Mesothelial cell of epicardium (in vitro differentiated cells): ENCODE data around the gene DENND1A. TPM values are rescaled to one million over a fixed set of nuclear protein-coding genes. Genes with fewer than 3 reads are reported as not detected.

Experiments used
- DNase-seq, 2 experiments: peaks; one replicate each; pipeline ENCODE4 v3.0.0; 2021; ENCODE audit warnings: low spot score in 2 of 2; ENCODE audit not compliant: unreplicated experiment in 2 of 2
- H3K27ac Mint-ChIP-seq: 2 replicates; pipeline ENCODE4 v1.8.0; 2021; ENCODE audit warnings: mixed read lengths
- H3K27me3 Mint-ChIP-seq: 2 replicates; pipeline ENCODE4 v1.8.0; 2021; ENCODE audit warnings: low read depth, mixed read lengths
- H3K36me3 Mint-ChIP-seq: 2 replicates; pipeline ENCODE4 v1.8.0; 2021; ENCODE audit warnings: mixed read lengths
- H3K4me1 Mint-ChIP-seq: 2 replicates; pipeline ENCODE4 v1.8.0; 2021; ENCODE audit warnings: mixed read lengths
- H3K4me3 Mint-ChIP-seq: 2 replicates; pipeline ENCODE4 v1.8.0; 2021; ENCODE audit warnings: mild to moderate bottlenecking, moderate library complexity, mixed read lengths
- H3K9me3 Mint-ChIP-seq: 2 replicates; pipeline ENCODE4 v1.8.0; 2021; ENCODE audit warnings: mixed read lengths
- total RNA-seq: library from RNA; stranded (reverse); gene quantifications from 3 replicates; pipeline ENCODE4 v1.2.1, GENCODE V29; 2021
- TF ChIP-seq, protein P1 (sequence below): fragments of 200-600 bp; sonication (generic); IDR thresholded peaks from one replicate; pipeline ENCODE4 v1.5.0; 2021; ENCODE audit warnings: antibody characterized with exemption; ENCODE audit not compliant: unreplicated experiment

Gene DENND1A
- total RNA-seq, 1 donor from 2014 or later = 23.4 TPM

DNA sequence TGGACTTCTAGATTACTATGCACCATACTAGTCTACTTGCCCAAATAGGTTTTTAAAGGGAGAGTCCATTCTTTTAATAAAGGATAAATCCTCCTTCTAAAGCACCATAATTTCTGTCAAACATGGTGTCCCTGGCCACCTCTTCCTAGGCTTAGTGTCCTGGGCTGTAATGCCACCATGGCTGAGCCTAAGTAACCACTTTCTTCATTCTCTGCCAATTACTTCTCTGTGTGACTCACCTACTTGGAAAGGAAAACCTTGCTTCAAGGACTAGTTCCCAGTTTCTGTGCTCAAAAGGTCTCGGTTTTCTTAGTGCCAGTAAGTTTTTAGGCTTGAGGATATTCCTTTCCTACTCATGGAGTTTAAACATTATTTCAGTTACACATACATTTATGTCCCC, 273.4 kb downstream of the DENND1A start:
- peaks cover 5% of the 10 kb centered on the region for H3K9me3 Mint-ChIP-seq
- H3K27ac Mint-ChIP-seq = no peak overlapping the region
- peaks cover 40% of the 10 kb centered on the region for H3K4me1 Mint-ChIP-seq
- H3K4me3 Mint-ChIP-seq = no peak overlapping the region
- no peak for DNase-seq
- TF ChIP-seq, protein P1, sequence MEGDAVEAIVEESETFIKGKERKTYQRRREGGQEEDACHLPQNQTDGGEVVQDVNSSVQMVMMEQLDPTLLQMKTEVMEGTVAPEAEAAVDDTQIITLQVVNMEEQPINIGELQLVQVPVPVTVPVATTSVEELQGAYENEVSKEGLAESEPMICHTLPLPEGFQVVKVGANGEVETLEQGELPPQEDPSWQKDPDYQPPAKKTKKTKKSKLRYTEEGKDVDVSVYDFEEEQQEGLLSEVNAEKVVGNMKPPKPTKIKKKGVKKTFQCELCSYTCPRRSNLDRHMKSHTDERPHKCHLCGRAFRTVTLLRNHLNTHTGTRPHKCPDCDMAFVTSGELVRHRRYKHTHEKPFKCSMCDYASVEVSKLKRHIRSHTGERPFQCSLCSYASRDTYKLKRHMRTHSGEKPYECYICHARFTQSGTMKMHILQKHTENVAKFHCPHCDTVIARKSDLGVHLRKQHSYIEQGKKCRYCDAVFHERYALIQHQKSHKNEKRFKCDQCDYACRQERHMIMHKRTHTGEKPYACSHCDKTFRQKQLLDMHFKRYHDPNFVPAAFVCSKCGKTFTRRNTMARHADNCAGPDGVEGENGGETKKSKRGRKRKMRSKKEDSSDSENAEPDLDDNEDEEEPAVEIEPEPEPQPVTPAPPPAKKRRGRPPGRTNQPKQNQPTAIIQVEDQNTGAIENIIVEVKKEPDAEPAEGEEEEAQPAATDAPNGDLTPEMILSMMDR = no peak
- peaks cover 14% of the 10 kb centered on the region for H3K36me3 Mint-ChIP-seq
- H3K27me3 Mint-ChIP-seq = peaks cover 37% of the 10 kb centered on the region

DNA sequence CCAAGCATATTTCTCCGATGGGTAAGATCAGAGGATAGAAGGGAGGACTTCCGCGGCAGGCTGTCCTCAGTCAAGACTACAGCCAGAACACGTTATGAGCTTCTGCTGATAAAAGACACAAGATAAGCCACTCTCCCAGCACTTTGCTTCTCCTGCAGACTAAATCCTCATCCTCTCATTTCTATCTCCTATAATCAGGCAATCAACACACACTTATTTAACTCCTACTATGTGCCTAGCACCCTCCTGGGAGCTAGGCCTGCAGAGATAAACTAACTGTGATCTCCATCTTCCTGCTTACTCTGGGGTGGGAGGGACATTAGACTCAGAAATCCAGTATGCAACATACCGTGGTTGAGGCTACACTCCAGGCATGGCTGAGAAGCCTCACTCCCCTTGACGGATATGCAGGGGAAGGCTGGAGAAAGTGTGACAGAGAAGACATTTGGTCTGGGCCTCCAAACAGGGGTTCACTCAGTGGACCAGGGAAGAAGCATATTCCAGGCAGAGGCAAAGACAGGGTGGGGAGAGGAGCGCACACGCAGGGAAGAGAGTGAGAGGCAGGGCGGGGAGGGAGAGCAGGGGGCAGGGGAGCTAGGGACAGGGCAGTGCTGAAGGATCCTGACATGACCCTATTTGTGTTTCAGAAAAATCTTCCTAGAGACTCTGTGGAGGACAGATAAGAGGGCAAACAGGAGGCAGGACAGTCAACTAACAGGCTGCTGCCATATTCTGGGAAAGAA, 274.1 kb downstream of the DENND1A start:
- Mint-ChIP-seq H3K4me1 (peaks cover 40% of the 10 kb centered on the region), H3K36me3 (peaks cover 11% of the 10 kb centered on the region), H3K27me3 (peaks cover 32% of the 10 kb centered on the region), H3K27ac (no peak overlapping the region), H3K4me3 (no peak overlapping the region), H3K9me3 (peaks cover 3% of the 10 kb centered on the region)
- TF ChIP-seq, protein P1 = no peak
- no peak for DNase-seq

DNA sequence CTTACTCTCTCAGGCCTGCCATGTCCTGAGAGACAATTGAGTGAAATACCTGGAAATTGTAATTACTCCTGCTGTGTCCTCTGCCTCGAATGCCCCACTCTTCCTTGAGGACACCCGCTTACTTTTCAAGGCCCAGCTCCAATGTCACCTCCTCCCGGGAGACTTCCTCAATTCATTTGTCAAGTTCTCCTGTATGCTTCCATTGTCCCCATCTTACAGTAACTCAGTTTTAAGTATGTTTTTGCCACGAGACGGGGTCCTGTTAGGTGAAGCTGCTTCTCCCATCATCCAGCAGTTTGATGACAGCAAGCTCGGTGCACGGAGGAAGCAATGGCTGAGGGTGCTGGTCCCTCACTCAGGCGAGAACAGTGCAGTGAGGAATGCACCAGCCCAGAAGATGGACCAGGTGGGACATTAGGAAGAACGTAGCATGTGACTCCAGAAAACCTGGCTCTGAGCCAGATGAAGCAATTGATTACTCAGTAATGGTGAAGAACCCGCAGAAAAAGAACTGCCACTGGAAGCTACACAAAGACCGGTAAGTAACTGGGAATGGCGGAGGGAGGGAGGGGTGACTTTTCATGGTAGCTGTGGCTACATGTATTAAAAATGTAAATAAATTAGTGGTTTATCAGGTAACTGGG, 274.8 kb downstream of the DENND1A start:
- Mint-ChIP-seq H3K36me3 (peaks cover 7% of the 10 kb centered on the region), H3K4me1 (peaks cover 40% of the 10 kb centered on the region), H3K9me3 (peaks cover 3% of the 10 kb centered on the region), H3K27me3 (peaks cover 29% of the 10 kb centered on the region), H3K27ac (no peak overlapping the region), H3K4me3 (no peak overlapping the region)
- DNase-seq = no peak
- TF ChIP-seq, protein P1 = no peak

DNA sequence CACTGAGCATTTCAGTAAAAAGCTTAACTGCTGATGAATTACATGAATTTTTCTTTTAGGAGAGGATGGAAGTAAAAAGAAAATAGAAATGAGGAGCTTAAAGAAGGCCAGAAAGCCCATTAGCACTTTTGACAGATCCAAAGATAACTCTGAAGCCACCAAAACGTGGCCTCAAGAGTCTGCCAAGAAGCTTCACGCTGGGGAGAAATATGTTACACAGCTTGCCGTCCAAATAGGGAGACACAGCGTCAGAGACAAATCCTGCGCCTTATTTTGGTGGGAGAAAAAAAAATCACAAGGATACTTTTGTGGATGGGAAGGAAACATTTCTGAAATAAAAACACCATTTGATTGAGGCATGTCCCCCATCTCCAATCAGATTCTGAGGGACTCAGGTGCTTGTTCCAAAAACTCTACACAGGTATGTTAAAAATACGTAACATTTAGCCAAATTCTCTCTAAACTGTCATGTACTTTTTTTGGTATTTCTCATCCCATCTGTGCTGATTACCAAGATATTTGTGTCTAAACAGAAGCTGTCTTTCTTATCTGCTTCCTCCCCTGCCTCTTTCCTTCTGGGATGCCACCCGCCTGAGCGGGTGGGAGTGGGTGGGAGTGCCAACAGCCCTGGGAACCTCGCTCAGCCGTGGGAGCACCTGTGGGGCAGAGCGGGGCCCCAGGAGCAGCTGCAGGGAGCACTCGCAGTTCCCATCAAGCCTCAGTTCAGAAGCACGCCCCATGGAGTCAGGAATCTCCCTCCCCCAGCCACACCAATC, 275.5 kb downstream of the DENND1A start:
- Mint-ChIP-seq H3K27me3 (peaks cover 26% of the 10 kb centered on the region), H3K36me3 (peaks cover 7% of the 10 kb centered on the region), H3K4me1 (peaks cover 39% of the 10 kb centered on the region), H3K4me3 (no peak overlapping the region), H3K27ac (no peak overlapping the region), H3K9me3 (peaks cover 3% of the 10 kb centered on the region)
- TF ChIP-seq, protein P1 = no peak
- DNase-seq = no peak

DNA sequence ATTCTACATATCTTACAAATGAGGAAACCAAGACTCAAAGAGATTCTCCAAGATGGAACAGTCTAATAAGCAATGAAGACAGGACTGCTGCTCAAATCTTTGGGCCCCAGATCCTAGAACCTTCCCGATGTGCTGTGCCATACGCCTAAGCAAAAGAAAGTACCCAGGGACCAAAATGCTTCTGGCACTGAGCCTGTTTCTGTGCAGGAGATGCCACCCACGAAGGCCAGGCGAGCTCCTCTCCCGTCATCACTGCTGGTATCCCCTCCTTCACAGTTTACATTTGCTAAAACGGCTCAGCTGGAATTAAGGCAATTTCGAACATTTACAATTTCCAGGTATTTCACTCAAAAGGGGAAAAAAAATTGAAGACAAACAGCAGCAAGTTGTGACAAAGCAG, 277.5 kb downstream of the DENND1A start:
- Mint-ChIP-seq H3K27me3 (peaks cover 21% of the 10 kb centered on the region), H3K4me1 (peaks cover 24% of the 10 kb centered on the region), H3K36me3 (peaks cover 9% of the 10 kb centered on the region), H3K9me3 (peaks cover 3% of the 10 kb centered on the region), H3K27ac (no peak overlapping the region), H3K4me3 (no peak overlapping the region)
- TF ChIP-seq, protein P1 = no peak
- DNase-seq = no peak
